Type B pancreatic cell (in vitro differentiated cells): Measurements from ENCODE around the gene ZFYVE27. TPM values are rescaled to one million over a fixed set of nuclear protein-coding genes. Genes with fewer than 3 reads are reported as not detected.

Experiments used
- DNase-seq: peaks from one replicate; pipeline ENCODE4 v3.0.0; 2021; ENCODE audit warnings: mixed read lengths; ENCODE audit not compliant: unreplicated experiment; ENCODE audit errors: extremely low spot score
- H3K27ac Mint-ChIP-seq: 2 replicates; pipeline ENCODE4 v1.8.0; 2021; ENCODE audit warnings: mild to moderate bottlenecking, mixed read lengths
- H3K27me3 Mint-ChIP-seq: 2 replicates; pipeline ENCODE4 v1.8.0; 2021; ENCODE audit warnings: mixed read lengths
- H3K36me3 Mint-ChIP-seq: 2 replicates; pipeline ENCODE4 v1.8.0; 2021; ENCODE audit warnings: mixed read lengths
- H3K4me1 Mint-ChIP-seq: one replicate; pipeline ENCODE4 v1.8.0; 2021; ENCODE audit warnings: mixed read lengths; ENCODE audit not compliant: unreplicated experiment
- H3K4me3 Mint-ChIP-seq: 2 replicates; pipeline ENCODE4 v1.8.0; 2021; ENCODE audit warnings: mild to moderate bottlenecking, mixed read lengths
- H3K9me3 Mint-ChIP-seq: 2 replicates; pipeline ENCODE4 v1.8.0; 2021; ENCODE audit warnings: mixed read lengths
- total RNA-seq: library from RNA; stranded (reverse); gene quantifications from 2 replicates; pipeline ENCODE4 v1.2.1, GENCODE V29; 2021; ENCODE audit warnings: low replicate concordance
- TF ChIP-seq, protein P1 (sequence below): fragments of 200-600 bp; sonication (generic); conservative IDR thresholded peaks from 2 replicates; pipeline ENCODE4 v1.5.0; 2021; ENCODE audit warnings: antibody characterized with exemption, mild to moderate bottlenecking

The ZFYVE27 gene
- total RNA-seq, 1 donor from 2014 or later: 25.6 TPM

- TF ChIP-seq, protein P1, sequence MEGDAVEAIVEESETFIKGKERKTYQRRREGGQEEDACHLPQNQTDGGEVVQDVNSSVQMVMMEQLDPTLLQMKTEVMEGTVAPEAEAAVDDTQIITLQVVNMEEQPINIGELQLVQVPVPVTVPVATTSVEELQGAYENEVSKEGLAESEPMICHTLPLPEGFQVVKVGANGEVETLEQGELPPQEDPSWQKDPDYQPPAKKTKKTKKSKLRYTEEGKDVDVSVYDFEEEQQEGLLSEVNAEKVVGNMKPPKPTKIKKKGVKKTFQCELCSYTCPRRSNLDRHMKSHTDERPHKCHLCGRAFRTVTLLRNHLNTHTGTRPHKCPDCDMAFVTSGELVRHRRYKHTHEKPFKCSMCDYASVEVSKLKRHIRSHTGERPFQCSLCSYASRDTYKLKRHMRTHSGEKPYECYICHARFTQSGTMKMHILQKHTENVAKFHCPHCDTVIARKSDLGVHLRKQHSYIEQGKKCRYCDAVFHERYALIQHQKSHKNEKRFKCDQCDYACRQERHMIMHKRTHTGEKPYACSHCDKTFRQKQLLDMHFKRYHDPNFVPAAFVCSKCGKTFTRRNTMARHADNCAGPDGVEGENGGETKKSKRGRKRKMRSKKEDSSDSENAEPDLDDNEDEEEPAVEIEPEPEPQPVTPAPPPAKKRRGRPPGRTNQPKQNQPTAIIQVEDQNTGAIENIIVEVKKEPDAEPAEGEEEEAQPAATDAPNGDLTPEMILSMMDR: no peak
- no peak overlapping the region for H3K27ac Mint-ChIP-seq
- H3K36me3 Mint-ChIP-seq: peaks cover 8% of the 10 kb centered on the region
- peaks cover 3% of the 10 kb centered on the region for H3K27me3 Mint-ChIP-seq
- no peak overlapping the region for H3K4me3 Mint-ChIP-seq
- no peak for DNase-seq
- no peaks in the 10 kb centered on the region for H3K9me3 Mint-ChIP-seq
- peaks cover 7% of the 10 kb centered on the region for H3K4me1 Mint-ChIP-seq
These were observed 24.5 kb downstream of the ZFYVE27 start for GRCh38 chr10:97761331-97761865.

DNA sequence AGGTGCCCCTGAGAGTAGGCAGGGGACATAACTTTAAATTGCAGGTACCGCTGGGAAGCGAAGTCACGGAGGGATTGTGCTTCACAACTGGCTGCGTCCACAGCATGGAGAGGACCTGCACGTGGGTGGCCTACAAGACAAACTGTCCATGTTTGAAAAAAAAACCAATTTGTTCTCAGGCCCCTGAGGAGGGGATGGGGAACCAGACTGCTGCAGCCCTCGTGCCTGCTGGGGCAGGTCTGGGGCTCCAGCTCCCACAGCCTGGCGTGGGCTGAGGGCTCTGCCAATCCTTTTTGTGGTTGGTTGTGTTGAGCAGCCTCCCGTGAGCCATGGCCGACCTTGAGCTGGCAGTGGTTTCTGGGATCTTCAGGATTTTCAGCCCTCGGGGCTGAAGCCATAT is 25.1 kb downstream of the ZFYVE27 start:
- H3K9me3 Mint-ChIP-seq: no peaks in the 10 kb centered on the region
- DNase-seq: no peak
- peaks cover 7% of the 10 kb centered on the region for H3K4me1 Mint-ChIP-seq
- TF ChIP-seq, protein P1: no peak
- peaks cover 3% of the 10 kb centered on the region for H3K27me3 Mint-ChIP-seq
- no peak overlapping the region for H3K4me3 Mint-ChIP-seq
- H3K36me3 Mint-ChIP-seq: peaks cover 8% of the 10 kb centered on the region
- no peak overlapping the region for H3K27ac Mint-ChIP-seq

DNA sequence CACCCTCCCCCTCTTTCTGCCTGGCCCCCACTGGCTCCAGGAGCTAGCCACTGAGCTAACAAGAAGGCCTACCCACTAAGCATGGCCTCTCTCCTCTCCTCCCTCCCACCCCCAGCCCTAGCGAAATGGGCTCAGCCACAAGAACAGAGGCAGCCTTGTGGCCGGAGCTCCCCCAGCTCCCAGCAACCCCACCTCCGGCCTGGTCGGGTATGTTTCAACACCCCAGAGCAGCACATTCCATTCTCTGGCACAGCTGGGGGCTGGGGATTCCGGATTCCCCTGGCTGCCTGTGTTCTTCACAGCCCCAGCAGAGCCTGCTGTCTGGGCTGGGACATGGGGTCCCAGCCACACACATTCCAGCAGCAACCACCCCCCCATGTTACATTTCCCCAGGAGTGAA is 25.9 kb downstream of the ZFYVE27 start:
- peaks cover 6% of the 10 kb centered on the region for H3K27me3 Mint-ChIP-seq
- peaks cover 10% of the 10 kb centered on the region for H3K36me3 Mint-ChIP-seq
- peaks cover 7% of the 10 kb centered on the region for H3K4me1 Mint-ChIP-seq
- no peak overlapping the region for H3K27ac Mint-ChIP-seq
- no peaks in the 10 kb centered on the region for H3K9me3 Mint-ChIP-seq
- DNase-seq: no peak
- TF ChIP-seq, protein P1: no peak
- H3K4me3 Mint-ChIP-seq: no peak overlapping the region

- Mint-ChIP-seq H3K4me1 (peaks cover 7% of the 10 kb centered on the region), H3K36me3 (peaks cover 16% of the 10 kb centered on the region), H3K4me3 (no peak overlapping the region), H3K27me3 (peaks cover 12% of the 10 kb centered on the region), H3K27ac (no peak overlapping the region), H3K9me3 (no peaks in the 10 kb centered on the region)
- no peak for DNase-seq
- TF ChIP-seq, protein P1: no peak
These were observed 26.5 kb downstream of the ZFYVE27 start for GRCh38 chr10:97763411-97763810.

DNA sequence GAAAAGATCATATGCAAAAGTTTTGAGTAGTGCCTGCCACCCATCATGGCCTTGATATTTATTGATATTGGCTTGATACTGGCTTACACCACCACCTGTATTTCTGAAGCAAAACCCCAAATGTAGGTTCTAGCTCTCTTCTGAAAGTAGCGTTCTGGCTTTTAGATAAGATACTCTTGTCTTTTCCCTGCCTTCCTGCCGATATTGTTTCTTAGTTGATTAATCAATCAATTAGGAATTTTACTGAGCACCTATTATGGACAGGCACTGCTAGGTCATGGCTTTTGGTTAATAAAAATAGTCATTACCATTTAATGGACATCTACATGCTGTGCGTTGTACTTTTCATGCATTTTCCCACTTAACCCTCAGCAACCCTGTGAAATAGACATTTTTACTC is 27.0 kb downstream of the ZFYVE27 start:
- Mint-ChIP-seq H3K4me3 (no peak overlapping the region), H3K27me3 (peaks cover 17% of the 10 kb centered on the region), H3K36me3 (peaks cover 16% of the 10 kb centered on the region), H3K4me1 (peaks cover 7% of the 10 kb centered on the region), H3K27ac (no peak overlapping the region), H3K9me3 (no peaks in the 10 kb centered on the region)
- TF ChIP-seq, protein P1: no peak
- no peak for DNase-seq

- peaks cover 7% of the 10 kb centered on the region for H3K4me1 Mint-ChIP-seq
- TF ChIP-seq, protein P1: no peak
- no peaks in the 10 kb centered on the region for H3K9me3 Mint-ChIP-seq
- peaks cover 23% of the 10 kb centered on the region for H3K27me3 Mint-ChIP-seq
- DNase-seq: no peak
- H3K36me3 Mint-ChIP-seq: peaks cover 13% of the 10 kb centered on the region
- peak overlapping the region; percentile 33 for H3K27ac Mint-ChIP-seq
- no peak overlapping the region for H3K4me3 Mint-ChIP-seq
These were observed 27.6 kb downstream of the ZFYVE27 start for GRCh38 chr10:97764519-97764931.
